ENCODE data around the gene MCF2L2. TPM values are rescaled to one million over a fixed set of nuclear protein-coding genes. Genes with fewer than 3 reads are reported as not detected.

MCF2L2 gene
- total and polyA plus RNA-seq, 2 donors from 2014 or later = 0.32 to 1.7 TPM

DNA sequence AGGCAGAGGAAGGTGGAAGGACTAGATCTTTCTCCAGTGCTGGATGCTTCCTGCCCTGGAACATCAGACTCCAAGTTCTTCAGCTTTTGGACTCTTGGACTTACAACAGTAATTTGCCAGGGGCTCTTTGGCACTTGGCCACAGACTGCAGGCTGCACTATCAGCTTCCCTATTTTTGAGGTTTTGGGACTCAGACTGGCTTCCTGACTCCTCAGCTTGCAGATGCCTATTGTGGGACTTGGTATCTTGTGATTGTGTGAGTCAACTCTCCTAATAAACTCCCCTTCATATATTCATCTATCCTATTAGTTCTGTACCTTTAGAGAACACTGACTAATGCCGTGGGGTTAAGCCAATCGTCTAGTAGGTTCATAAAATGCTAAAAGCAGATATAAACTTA, 184.2 kb downstream of the MCF2L2 start:
- TF ChIP-seq, protein P1, sequence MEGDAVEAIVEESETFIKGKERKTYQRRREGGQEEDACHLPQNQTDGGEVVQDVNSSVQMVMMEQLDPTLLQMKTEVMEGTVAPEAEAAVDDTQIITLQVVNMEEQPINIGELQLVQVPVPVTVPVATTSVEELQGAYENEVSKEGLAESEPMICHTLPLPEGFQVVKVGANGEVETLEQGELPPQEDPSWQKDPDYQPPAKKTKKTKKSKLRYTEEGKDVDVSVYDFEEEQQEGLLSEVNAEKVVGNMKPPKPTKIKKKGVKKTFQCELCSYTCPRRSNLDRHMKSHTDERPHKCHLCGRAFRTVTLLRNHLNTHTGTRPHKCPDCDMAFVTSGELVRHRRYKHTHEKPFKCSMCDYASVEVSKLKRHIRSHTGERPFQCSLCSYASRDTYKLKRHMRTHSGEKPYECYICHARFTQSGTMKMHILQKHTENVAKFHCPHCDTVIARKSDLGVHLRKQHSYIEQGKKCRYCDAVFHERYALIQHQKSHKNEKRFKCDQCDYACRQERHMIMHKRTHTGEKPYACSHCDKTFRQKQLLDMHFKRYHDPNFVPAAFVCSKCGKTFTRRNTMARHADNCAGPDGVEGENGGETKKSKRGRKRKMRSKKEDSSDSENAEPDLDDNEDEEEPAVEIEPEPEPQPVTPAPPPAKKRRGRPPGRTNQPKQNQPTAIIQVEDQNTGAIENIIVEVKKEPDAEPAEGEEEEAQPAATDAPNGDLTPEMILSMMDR (IDR thresholded peaks at IDR 0.05; ENCODE audit: borderline replicate concordance, extremely low read depth, insufficient read depth) = no peak
- Histone ChIP-seq H3K4me1 (ENCODE audit: control insufficient read depth in 2 of 3, insufficient read depth in 2 of 3, low read depth in 1 of 3, low read length in 3 of 3) (peaks cover 0 to 16% (median 8%) of the 10 kb centered on the region in 3 donors), H3K9ac (ENCODE audit: low read length in 3 of 3) (no peak overlapping the region), H3K27ac (ENCODE audit: low read depth in 2 of 2, low read length in 2 of 2) (peak overlapping the region; percentile 18 to 68), H3K4me3 (ENCODE audit: low read length in 3 of 3) (no peak overlapping the region), H3K27me3 (ENCODE audit: control insufficient read depth, insufficient read depth, low read length) (no peaks in the 10 kb centered on the region), H3K9me3 (ENCODE audit: control insufficient read depth in 2 of 3, insufficient read depth in 1 of 3, low read length in 3 of 3) (peaks cover 0 to 9% (median 0%) of the 10 kb centered on the region in 3 donors), H3K36me3 (ENCODE audit: control insufficient read depth in 2 of 3, insufficient read depth in 3 of 3, low read length in 3 of 3) (no peaks in the 10 kb centered on the region)
- FAIRE-seq (no peak), DNase-seq (peak in 1 of 5 donors; percentile 18)
- intact Hi-C loops (cut with DNase I) = no loop called here

DNA sequence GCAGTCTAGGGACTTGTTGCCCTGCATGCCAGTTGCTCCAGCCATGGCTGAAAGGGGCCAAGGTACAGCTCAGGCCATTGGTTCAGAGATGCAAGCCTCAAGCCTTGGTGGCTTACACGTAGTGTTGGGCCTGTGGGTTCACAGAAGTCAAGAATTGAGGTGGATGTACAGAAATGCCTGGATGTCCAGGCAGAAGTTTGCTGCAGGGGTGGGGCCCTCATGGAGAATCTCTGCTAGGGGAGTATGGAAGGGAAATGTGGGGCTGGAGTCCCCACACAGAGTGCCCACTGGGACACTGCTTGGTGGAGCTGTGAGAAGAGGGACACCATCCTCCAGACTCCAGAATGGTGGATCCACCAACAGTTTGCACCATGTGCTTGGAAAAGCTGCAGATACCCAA, 186.0 kb downstream of the MCF2L2 start:
- TF ChIP-seq, protein P1 (IDR thresholded peaks at IDR 0.05; ENCODE audit: borderline replicate concordance, extremely low read depth, insufficient read depth) = no peak
- H3K4me3 ChIP-seq (ENCODE audit: low read length in 3 of 3) = no peak overlapping the region
- intact Hi-C loops (cut with DNase I) = no loop called here
- FAIRE-seq = no peak
- DNase-seq = no peak
- no peaks in the 10 kb centered on the region for H3K36me3 ChIP-seq (ENCODE audit: control insufficient read depth in 2 of 3, insufficient read depth in 3 of 3, low read length in 3 of 3)
- peaks cover 0 to 9% (median 0%) of the 10 kb centered on the region in 3 donors for H3K9me3 ChIP-seq (ENCODE audit: control insufficient read depth in 2 of 3, insufficient read depth in 1 of 3, low read length in 3 of 3)
- H3K27ac ChIP-seq (ENCODE audit: low read depth in 2 of 2, low read length in 2 of 2) = no peak overlapping the region
- no peaks in the 10 kb centered on the region for H3K27me3 ChIP-seq (ENCODE audit: control insufficient read depth, insufficient read depth, low read length)
- no peak overlapping the region for H3K9ac ChIP-seq (ENCODE audit: low read length in 3 of 3)
- H3K4me1 ChIP-seq (ENCODE audit: control insufficient read depth in 2 of 3, insufficient read depth in 2 of 3, low read depth in 1 of 3, low read length in 3 of 3) = peaks cover 0 to 16% (median 8%) of the 10 kb centered on the region in 3 donors

DNA sequence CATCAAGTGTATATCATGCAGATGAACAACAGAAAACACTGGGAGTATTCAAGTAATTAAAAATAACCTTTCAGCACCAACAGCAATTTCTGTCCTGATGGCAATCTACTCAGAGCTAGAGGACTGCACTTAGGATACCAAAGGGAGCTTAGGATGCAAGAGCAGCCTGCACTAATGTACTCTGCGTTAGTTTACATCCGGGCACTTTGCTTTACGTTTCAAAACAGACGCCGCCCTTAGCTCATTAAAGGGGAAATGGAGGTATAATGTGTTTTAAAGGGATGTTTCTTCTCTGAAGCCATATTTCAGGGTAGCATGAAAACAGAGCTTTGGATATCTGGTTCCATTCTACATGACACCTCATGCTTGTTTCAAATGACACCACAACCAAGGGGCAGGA, 189.4 kb downstream of the MCF2L2 start:
- Histone ChIP-seq H3K4me1 (ENCODE audit: control insufficient read depth in 2 of 3, insufficient read depth in 2 of 3, low read depth in 1 of 3, low read length in 3 of 3) (no peaks in the 10 kb centered on the region), H3K27ac (ENCODE audit: low read depth in 2 of 2, low read length in 2 of 2) (no peak overlapping the region), H3K27me3 (ENCODE audit: control insufficient read depth, insufficient read depth, low read length) (no peaks in the 10 kb centered on the region), H3K9ac (ENCODE audit: low read length in 3 of 3) (no peak overlapping the region), H3K36me3 (ENCODE audit: control insufficient read depth in 2 of 3, insufficient read depth in 3 of 3, low read length in 3 of 3) (no peaks in the 10 kb centered on the region), H3K9me3 (ENCODE audit: control insufficient read depth in 2 of 3, insufficient read depth in 1 of 3, low read length in 3 of 3) (peaks cover 0 to 9% (median 0%) of the 10 kb centered on the region in 3 donors), H3K4me3 (ENCODE audit: low read length in 3 of 3) (no peak overlapping the region)
- DNase-seq = no peak
- TF ChIP-seq, protein P1 (IDR thresholded peaks at IDR 0.05; ENCODE audit: borderline replicate concordance, extremely low read depth, insufficient read depth) = no peak
- intact Hi-C loops (cut with DNase I) = no loop called here
- no peak for FAIRE-seq

DNA sequence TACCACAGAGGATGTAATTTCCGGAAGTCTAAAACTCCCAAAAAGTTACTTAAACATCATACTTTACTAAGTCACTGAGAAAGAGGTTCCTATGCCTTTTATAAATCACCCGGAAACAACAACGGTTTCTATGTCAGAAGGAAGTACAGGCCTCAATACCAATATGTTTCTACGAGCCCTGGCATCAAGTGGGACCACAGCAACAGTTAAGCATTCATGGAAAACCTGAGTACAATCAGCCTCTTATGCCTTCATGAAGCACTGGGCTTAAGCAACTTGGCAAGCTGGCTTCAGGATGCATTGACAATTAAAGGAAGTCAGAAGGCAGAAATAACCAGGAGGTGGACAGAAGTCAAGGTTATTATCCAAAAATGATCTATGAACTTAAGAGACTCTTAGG, 194.5 kb downstream of the MCF2L2 start:
- H3K9ac ChIP-seq (ENCODE audit: low read length in 3 of 3) = no peak overlapping the region
- no peak overlapping the region for H3K4me3 ChIP-seq (ENCODE audit: low read length in 3 of 3)
- no peaks in the 10 kb centered on the region for H3K27me3 ChIP-seq (ENCODE audit: control insufficient read depth, insufficient read depth, low read length)
- TF ChIP-seq, protein P1 (IDR thresholded peaks at IDR 0.05; ENCODE audit: borderline replicate concordance, extremely low read depth, insufficient read depth) = no peak
- intact Hi-C loops (cut with DNase I) = no loop called here
- H3K27ac ChIP-seq (ENCODE audit: low read depth in 2 of 2, low read length in 2 of 2) = no peak overlapping the region
- H3K36me3 ChIP-seq (ENCODE audit: control insufficient read depth in 2 of 3, insufficient read depth in 3 of 3, low read length in 3 of 3) = no peaks in the 10 kb centered on the region
- FAIRE-seq = no peak
- DNase-seq = no peak
- no peaks in the 10 kb centered on the region for H3K4me1 ChIP-seq (ENCODE audit: control insufficient read depth in 2 of 3, insufficient read depth in 2 of 3, low read depth in 1 of 3, low read length in 3 of 3)
- H3K9me3 ChIP-seq (ENCODE audit: control insufficient read depth in 2 of 3, insufficient read depth in 1 of 3, low read length in 3 of 3) = no peaks in the 10 kb centered on the region

Data from kidney (tissue), 14 donors.